HT1080 (cell line): ENCODE measurements around the gene NODAL. TPM values are rescaled to one million over a fixed set of nuclear protein-coding genes. Genes with fewer than 3 reads are reported as not detected.

Experiments used
- total RNA-seq: library from RNA; depleted of rRNA; stranded (reverse); fragments of >200 nt; shearing (Covaris generic); gene quantifications from 2 replicates; pipeline ENCODE4 v1.2.3, GENCODE V29; 2014; rRNA removed

NODAL gene
- total RNA-seq, 1 experiment from 2014 or later, result not detected

Other genes starting within 250 kb of the NODAL start
- 274 and 289 TPM in 2 replicates for gene PPA1, start 208.3 kb downstream of the NODAL start, total RNA-seq
- gene NPFFR1, start 157.7 kb downstream of the NODAL start, total RNA-seq, result not detected in 2 replicates
- gene LRRC20, start 59.1 kb downstream of the NODAL start, total RNA-seq, result 29.2 and 40.4 TPM in 2 replicates
- 16.2 and 24.2 TPM in 2 replicates for gene EIF4EBP2, start 37.5 kb downstream of the NODAL start, total RNA-seq
- 1.4 and 1.8 TPM in 2 replicates for gene PALD1, start 37.1 kb upstream of the NODAL start, total RNA-seq
- not detected in 2 replicates for gene PRF1, start 161.1 kb upstream of the NODAL start, total RNA-seq
- gene ADAMTS14, start 230.8 kb upstream of the NODAL start, total RNA-seq, result under 0.01 TPM in 1 of 2 replicates, not detected in the other